CD4-positive, alpha-beta T cell (primary cell): ENCODE results near the gene TMEM131L. TPM values are rescaled to one million over a fixed set of nuclear protein-coding genes. Genes with fewer than 3 reads are reported as not detected.

Source experiments
- ATAC-seq: fragments of 200-7000 bp; cut with Tn5 transposase; one replicate; pipeline ENCODE4 v1.10.0; 2022; ENCODE audit warnings: mild to moderate bottlenecking; ENCODE audit not compliant: poor library complexity
- CTCF ChIA-PET: fragments of 350-600 bp; sonication (Branson Sonifier 250); formaldehyde crosslinking; loops from one replicate; lab custom pipeline; 2021; ENCODE audit warnings: antibody characterized with exemption, inconsistent platforms; lab: Charles Lee
- POLR2A ChIA-PET: fragments of 350-600 bp; sonication (Branson Sonifier 250); formaldehyde crosslinking; loops from one replicate; lab custom pipeline; 2021; ENCODE audit warnings: antibody characterized with exemption, inconsistent platforms; lab: Charles Lee
- DNase-seq, 14 experiments: peaks; one replicate each; pipeline ENCODE4 v3.0.0-alpha.2; 2013 to 2020; ENCODE audit warnings: mixed read lengths in 2 of 14
- H3K27ac ChIP-seq, 2 donors: one replicate each; pipeline versions ENCODE4 v1.5.1 to v1.7.0; 2013; ENCODE audit warnings: low read length in 2 of 2, low read depth in 1 of 2, mild to moderate bottlenecking in 1 of 2
- H3K27me3 ChIP-seq, 2 experiments: 1 replicate in 1 of 2; 2 replicates in 1 of 2; pipeline versions ENCODE4 v1.6.1 to v1.7.0; 2013; ENCODE audit warnings: low read length in 2 of 2, control low read depth in 1 of 2, mild to moderate bottlenecking in 1 of 2, moderate library complexity in 1 of 2; ENCODE audit not compliant: insufficient read depth in 2 of 2, control insufficient read depth in 1 of 2
- H3K36me3 ChIP-seq: one replicate; pipeline ENCODE4 v1.6.1; 2013; ENCODE audit warnings: low read length, control low read depth; ENCODE audit not compliant: insufficient read depth
- H3K4me1 ChIP-seq: one replicate; pipeline ENCODE4 v1.6.1; 2013; ENCODE audit warnings: low read length, control low read depth; ENCODE audit not compliant: insufficient read depth
- H3K4me3 ChIP-seq: one replicate; pipeline ENCODE4 v1.5.1; 2013; ENCODE audit warnings: mild to moderate bottlenecking, low read length, moderate library complexity
- H3K9me3 ChIP-seq, 2 experiments: 1 replicate in 1 of 2; 2 replicates in 1 of 2; pipeline versions ENCODE4 v1.6.1 to v1.7.0; 2013; ENCODE audit warnings: low read length in 2 of 2, mild to moderate bottlenecking in 2 of 2, control low read depth in 1 of 2, moderate library complexity in 1 of 2; ENCODE audit not compliant: control insufficient read depth in 1 of 2, insufficient read depth in 1 of 2
- H3K27ac Mint-ChIP-seq: one replicate; pipeline ENCODE4 v1.8.0; 2020; ENCODE audit warnings: mixed read lengths
- H3K27me3 Mint-ChIP-seq: one replicate; pipeline ENCODE4 v1.8.0; 2021; ENCODE audit warnings: mixed read lengths
- H3K36me3 Mint-ChIP-seq: one replicate; pipeline ENCODE4 v1.8.0; 2021; ENCODE audit warnings: low read depth, mixed read lengths
- H3K4me1 Mint-ChIP-seq: one replicate; pipeline ENCODE4 v1.8.0; 2021; ENCODE audit warnings: low read depth, mixed read lengths
- H3K4me3 Mint-ChIP-seq: one replicate; pipeline ENCODE4 v1.8.0; 2020; ENCODE audit warnings: mild to moderate bottlenecking, mixed read lengths
- H3K9me3 Mint-ChIP-seq: one replicate; pipeline ENCODE4 v1.8.0; 2020; ENCODE audit warnings: mixed read lengths
- CTCF ChIP-seq: fragments of 200-600 bp; IDR thresholded peaks from one replicate; pipeline ENCODE4 v1.8.0; 2022; ENCODE audit warnings: antibody characterized with exemption, mild to moderate bottlenecking
- intact Hi-C, 2 experiments: fragments of 100-400 bp; cut with DNase I in 1 of 2; cut with micrococcal nuclease in 1 of 2; formaldehyde crosslinking; loops; one replicate each; pipeline versions ENCODE4 v1.15.1 to v1.9.0; 2023 to 2025; cut with DNase I, micrococcal nuclease
- total RNA-seq, 174 experiments: library from RNA in 2 of 174; stranded (reverse) in 2 of 174; gene quantifications; one replicate each; pipeline ENCODE4 v1.2.3 and lab custom pipeline; 2021 to 2026

TMEM131L gene
- total RNA-seq, 2 experiments from 2014 or later = 101 to 106 TPM

GRCh38 chr4:153427363-153428071 is 38.6 kb upstream of the TMEM131L start:
- no peak for DNase-seq
- Mint-ChIP-seq H3K9me3 (no peaks in the 10 kb centered on the region), H3K4me1 (peaks cover 62% of the 10 kb centered on the region), H3K4me3 (peak overlapping the region; percentile 62), H3K27ac (peak overlapping the region; percentile 96), H3K27me3 (no peaks in the 10 kb centered on the region), H3K36me3 (no peaks in the 10 kb centered on the region)
- POLR2A ChIA-PET = interaction anchor here (0.6 to 2.9 kb wide), 8 partner anchors 40 to 147 kb away, joined by 3 to 55 read pairs (median 4); partner anchors contain the start of gene TMEM131L
- TF ChIP-seq CTCF = no peak
- CTCF ChIA-PET = no interaction called here
- Histone ChIP-seq H3K27ac (peak overlapping the region; percentile 58 to 61), H3K36me3 (no peaks in the 10 kb centered on the region), H3K9me3 (no peaks in the 10 kb centered on the region), H3K4me3 (no peak overlapping the region), H3K27me3 (no peaks in the 10 kb centered on the region), H3K4me1 (peaks cover 49% of the 10 kb centered on the region)
- intact Hi-C loops = loop anchor here in 1 of 2 experiments (2.0 to 5.0 kb wide), 2 partner anchors 39 to 95 kb away; partner anchors contain the start of gene TMEM131L
- ATAC-seq = no peak

- Histone ChIP-seq H3K36me3 (no peaks in the 10 kb centered on the region), H3K27ac (peak overlapping the region in 1 of 2 donors; percentile 54), H3K4me3 (no peak overlapping the region), H3K9me3 (no peaks in the 10 kb centered on the region), H3K4me1 (peaks cover 64% of the 10 kb centered on the region), H3K27me3 (no peaks in the 10 kb centered on the region)
- no peak for TF ChIP-seq CTCF
- POLR2A ChIA-PET = interaction anchor here (0.8 to 7.0 kb wide), 11 partner anchors 37 to 145 kb away, joined by 3 to 90 read pairs (median 4); partner anchors contain the start of gene TMEM131L
- Mint-ChIP-seq H3K4me1 (peaks cover 74% of the 10 kb centered on the region), H3K9me3 (no peaks in the 10 kb centered on the region), H3K27ac (peak overlapping the region; percentile 96), H3K36me3 (no peaks in the 10 kb centered on the region), H3K27me3 (no peaks in the 10 kb centered on the region), H3K4me3 (peak overlapping the region; percentile 23)
- intact Hi-C loops = loop anchor here in 1 of 2 experiments (5.0 kb wide), 1 partner anchor 93 kb away; no protein-coding TSS in a partner anchor
- CTCF ChIA-PET = no interaction called here
- peak; percentile 59 for ATAC-seq
- peak in 6 of 14 experiments; percentile 8 to 64 (median 49) for DNase-seq
Measured at GRCh38 chr4:153428941-153429475, 37.2 kb upstream of the TMEM131L start.

GRCh38 chr4:153432965-153433753 is 33.0 kb upstream of the TMEM131L start:
- Mint-ChIP-seq H3K4me1 (peaks cover 73% of the 10 kb centered on the region), H3K9me3 (no peaks in the 10 kb centered on the region), H3K4me3 (peak overlapping the region; percentile 83), H3K27ac (peak overlapping the region; percentile 91), H3K36me3 (no peaks in the 10 kb centered on the region), H3K27me3 (no peaks in the 10 kb centered on the region)
- H3K4me3 ChIP-seq = peak overlapping the region; percentile 54
- H3K9me3 ChIP-seq = no peaks in the 10 kb centered on the region
- intact Hi-C loops = loop anchor here (1.0 to 10.0 kb wide), 4 partner anchors 58 to 322 kb away; partner anchors contain the start of gene MND1 (in 2 of the 2)
- ChIA-PET POLR2A (interaction anchor here (0.6 to 7.0 kb wide), 14 partner anchors 11 to 144 kb away, joined by 3 to 90 read pairs (median 4); partner anchors contain the start of gene TMEM131L), CTCF (interaction anchor here (0.6 to 3.8 kb wide), 26 partner anchors 14 to 655 kb away, joined by 3 to 33 read pairs (median 4); partner anchors contain the start of gene TMEM131L)
- H3K27me3 ChIP-seq = no peaks in the 10 kb centered on the region
- peaks cover 42% of the 10 kb centered on the region for H3K4me1 ChIP-seq
- DNase-seq (peak; percentile 40 to 90 (median 52)), ATAC-seq (peak; percentile 69)
- peak; percentile 79 for TF ChIP-seq CTCF
- H3K36me3 ChIP-seq = no peaks in the 10 kb centered on the region
- H3K27ac ChIP-seq = peak overlapping the region; percentile 25 to 59
